SU-DHL-6 (cell line): ENCODE results near the gene PLD1.
"Not testable (repeated sequence)": the region's sequence is repeated elsewhere in the genome, so short reads cannot be mapped to it uniquely, and the experiment has no call there.

Experiments
- H2AFZ ChIP-seq: fragments of 200-600 bp; sonication (generic); 2 replicates; pipeline ENCODE4 v1.6.1; 2014; ENCODE audit warnings: low read depth, mild to moderate bottlenecking, moderate library complexity, mixed read lengths, antibody characterized with exemption, low read length; ENCODE audit not compliant: severe bottlenecking
- H3F3A ChIP-seq: fragments of 200-600 bp; shearing (Covaris generic); 2 replicates; pipeline ENCODE4 v1.6.0; 2016; ENCODE audit warnings: antibody characterized with exemption, mild to moderate bottlenecking; ENCODE audit not compliant: insufficient read depth
- H3K27ac ChIP-seq: fragments of 200-600 bp; sonication (generic); 2 replicates; pipeline ENCODE4 v1.5.1; 2016; ENCODE audit warnings: low read depth, mild to moderate bottlenecking, low read length, moderate library complexity, mixed read lengths
- H3K27me3 ChIP-seq: fragments of 200-600 bp; sonication (generic), shearing (Covaris generic); 2 replicates; pipeline ENCODE4 v1.6.0; 2014; ENCODE audit warnings: mild to moderate bottlenecking, low read length
- H3K36me3 ChIP-seq: fragments of 200-600 bp; sonication (generic); 2 replicates; pipeline ENCODE4 v1.6.1; 2014; ENCODE audit warnings: mild to moderate bottlenecking, low read length, mixed read lengths
- H3K4me2 ChIP-seq: fragments of 300-600, 200-600 bp; shearing (Covaris generic), sonication (generic); 2 replicates; pipeline ENCODE4 v1.6.0; 2014; ENCODE audit warnings: low read length, low read depth, mild to moderate bottlenecking; ENCODE audit not compliant: poor library complexity, severe bottlenecking
- H3K4me3 ChIP-seq: fragments of 200-600 bp; sonication (generic); 2 replicates; pipeline ENCODE4 v1.5.1; 2014; ENCODE audit warnings: antibody characterized with exemption, low read length, mild to moderate bottlenecking, mixed read lengths; ENCODE audit not compliant: insufficient read depth, poor library complexity, severe bottlenecking
- H3K79me2 ChIP-seq: fragments of 200-600 bp; sonication (generic); 2 replicates; pipeline ENCODE4 v1.6.1; 2014; ENCODE audit warnings: mild to moderate bottlenecking, low read length, moderate library complexity; ENCODE audit not compliant: insufficient read depth
- H3K9ac ChIP-seq: fragments of 200-600 bp; sonication (generic); 2 replicates; pipeline ENCODE4 v1.7.0; 2014; ENCODE audit warnings: mild to moderate bottlenecking, low read length
- H3K9me2 ChIP-seq: fragments of 200-600 bp; sonication (generic); replicated peaks from 2 replicates; pipeline ENCODE4 v1.6.1; 2014; ENCODE audit warnings: low read length; ENCODE audit not compliant: insufficient read depth
- H3K9me3 ChIP-seq: fragments of 200-600 bp; sonication (generic); 2 replicates; pipeline ENCODE4 v1.6.1; 2014; ENCODE audit warnings: low read length, mixed read lengths; ENCODE audit not compliant: insufficient read depth
- H4K20me1 ChIP-seq: fragments of 200-600 bp; sonication (generic); 2 replicates; pipeline ENCODE4 v1.6.1; 2014; ENCODE audit warnings: low read depth, mild to moderate bottlenecking, antibody characterized with exemption, low read length, moderate library complexity, mixed read lengths
- EZH2phosphoT487 ChIP-seq: fragments of 200-600 bp; sonication (generic), shearing (Covaris generic); conservative IDR thresholded peaks from 2 replicates; pipeline ENCODE4 v1.6.1; 2018; ENCODE audit warnings: mild to moderate bottlenecking, antibody characterized with exemption, low read length, moderate library complexity, mixed read lengths
- TF ChIP-seq, protein P1 (sequence below): fragments of 200-600 bp; sonication (generic); IDR thresholded peaks from one replicate; pipeline ENCODE4 v1.5.1; 2017; ENCODE audit warnings: antibody characterized with exemption, mild to moderate bottlenecking, low read length, moderate library complexity; ENCODE audit not compliant: insufficient read depth, poor library complexity, severe bottlenecking

Gene PLD1

DNA sequence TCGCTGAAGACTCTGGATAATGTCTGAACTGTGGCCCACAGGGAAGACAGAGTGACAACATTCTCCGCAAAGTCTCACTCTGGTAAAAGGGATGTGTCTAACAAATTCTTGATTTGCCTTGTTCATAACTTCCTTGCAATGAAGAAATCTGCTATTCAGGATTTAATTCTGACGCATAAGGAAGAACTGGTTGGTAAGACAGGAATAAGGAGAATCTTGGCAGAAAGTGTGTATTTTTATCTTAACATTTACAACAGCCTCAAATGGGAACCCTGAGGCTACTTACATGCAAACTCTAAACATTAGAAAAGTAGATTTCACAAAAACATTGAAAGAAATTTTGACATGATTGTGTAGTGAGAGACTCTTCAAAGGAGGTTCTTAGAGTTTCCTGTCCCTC, 10.8 kb upstream of the PLD1 start:
- Histone ChIP-seq H3K27ac (no peak overlapping the region), H3K4me2 (no peak overlapping the region), H3K36me3 (no peaks in the 10 kb centered on the region), H3K9me3 (no peaks in the 10 kb centered on the region), H3F3A (no peaks in the 10 kb centered on the region), H3K4me3 (no peak overlapping the region), H3K9ac (no peak overlapping the region), H2AFZ (no peak overlapping the region), H3K27me3 (no peaks in the 10 kb centered on the region), H4K20me1 (no peaks in the 10 kb centered on the region), H3K9me2 (no peaks in the 10 kb centered on the region), H3K79me2 (no peaks in the 10 kb centered on the region)
- no peak for TF ChIP-seq EZH2phosphoT487
- TF ChIP-seq, protein P1, sequence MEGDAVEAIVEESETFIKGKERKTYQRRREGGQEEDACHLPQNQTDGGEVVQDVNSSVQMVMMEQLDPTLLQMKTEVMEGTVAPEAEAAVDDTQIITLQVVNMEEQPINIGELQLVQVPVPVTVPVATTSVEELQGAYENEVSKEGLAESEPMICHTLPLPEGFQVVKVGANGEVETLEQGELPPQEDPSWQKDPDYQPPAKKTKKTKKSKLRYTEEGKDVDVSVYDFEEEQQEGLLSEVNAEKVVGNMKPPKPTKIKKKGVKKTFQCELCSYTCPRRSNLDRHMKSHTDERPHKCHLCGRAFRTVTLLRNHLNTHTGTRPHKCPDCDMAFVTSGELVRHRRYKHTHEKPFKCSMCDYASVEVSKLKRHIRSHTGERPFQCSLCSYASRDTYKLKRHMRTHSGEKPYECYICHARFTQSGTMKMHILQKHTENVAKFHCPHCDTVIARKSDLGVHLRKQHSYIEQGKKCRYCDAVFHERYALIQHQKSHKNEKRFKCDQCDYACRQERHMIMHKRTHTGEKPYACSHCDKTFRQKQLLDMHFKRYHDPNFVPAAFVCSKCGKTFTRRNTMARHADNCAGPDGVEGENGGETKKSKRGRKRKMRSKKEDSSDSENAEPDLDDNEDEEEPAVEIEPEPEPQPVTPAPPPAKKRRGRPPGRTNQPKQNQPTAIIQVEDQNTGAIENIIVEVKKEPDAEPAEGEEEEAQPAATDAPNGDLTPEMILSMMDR = no peak

DNA sequence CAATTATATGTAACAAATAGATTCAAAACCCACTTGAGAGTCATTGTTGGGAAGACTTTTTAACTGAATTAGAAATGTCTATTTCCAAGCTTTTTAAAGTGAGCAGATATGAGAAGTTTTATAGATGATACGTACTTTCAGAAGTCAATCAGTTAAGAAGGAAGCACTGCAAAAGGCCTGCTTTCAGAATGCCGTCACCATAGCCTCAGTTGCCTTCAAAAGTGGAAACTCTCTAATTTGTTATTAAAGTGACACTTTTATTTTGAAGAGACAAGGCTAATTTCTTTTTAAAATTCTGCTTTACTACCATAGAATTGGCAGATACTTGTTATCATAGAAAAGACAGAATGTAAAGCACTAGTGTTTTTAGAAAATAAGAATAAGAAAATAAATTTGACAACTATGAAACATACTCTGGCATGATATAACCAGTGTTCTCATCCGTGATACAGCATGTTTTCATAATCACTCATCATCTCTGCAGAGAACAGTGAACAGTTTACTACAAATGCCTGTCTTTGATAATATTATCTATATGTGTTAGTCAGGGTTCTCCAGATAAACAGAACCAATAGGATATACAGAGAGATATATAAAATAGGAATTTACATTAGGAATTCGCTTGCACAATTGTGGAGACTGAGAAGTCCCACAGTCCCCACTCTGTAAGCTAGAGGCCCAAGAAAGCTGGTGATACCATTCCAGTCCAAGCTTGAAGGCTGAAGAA, 7.0 kb upstream of the PLD1 start:
- no peaks in the 10 kb centered on the region for H3K27me3 ChIP-seq
- no peak for TF ChIP-seq EZH2phosphoT487
- no peaks in the 10 kb centered on the region for H3K9me3 ChIP-seq
- no peak overlapping the region for H2AFZ ChIP-seq
- H3K36me3 ChIP-seq = no peaks in the 10 kb centered on the region
- no peaks in the 10 kb centered on the region for H3F3A ChIP-seq
- H3K79me2 ChIP-seq = no peaks in the 10 kb centered on the region
- H4K20me1 ChIP-seq = no peaks in the 10 kb centered on the region
- H3K4me2 ChIP-seq = no peak overlapping the region
- no peak overlapping the region for H3K27ac ChIP-seq
- H3K9me2 ChIP-seq = no peaks in the 10 kb centered on the region
- no peak overlapping the region for H3K4me3 ChIP-seq
- no peak overlapping the region for H3K9ac ChIP-seq

DNA sequence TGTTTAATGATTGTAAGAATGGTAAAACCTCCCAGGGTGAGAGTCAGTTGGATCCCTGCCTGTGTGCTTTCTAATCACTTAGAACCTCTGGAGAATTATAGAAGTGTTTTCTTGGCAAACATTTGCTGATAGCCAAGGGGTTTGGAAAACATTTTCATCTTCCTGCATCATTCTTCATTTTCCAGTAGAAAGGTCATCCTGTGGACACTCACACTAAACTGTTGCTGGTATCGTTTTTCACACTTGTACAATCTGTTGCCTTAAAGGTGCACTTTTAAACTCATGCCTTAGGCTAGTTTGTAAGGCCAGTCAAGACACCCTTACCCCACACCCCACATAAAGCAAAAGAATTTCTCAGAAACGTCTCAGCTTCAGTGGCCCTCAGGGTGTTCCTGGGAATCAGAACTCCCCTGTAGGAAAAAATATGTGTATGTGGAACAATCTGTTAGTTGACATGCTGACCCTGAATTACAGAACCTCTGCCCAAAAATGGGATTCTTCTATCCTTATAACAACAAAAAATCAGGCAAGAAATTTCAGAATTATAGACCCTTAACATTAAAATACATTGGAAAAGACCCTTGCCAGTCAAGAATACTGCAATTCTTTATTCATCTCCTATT, 5.8 kb upstream of the PLD1 start:
- H2AFZ ChIP-seq = no peak overlapping the region
- no peaks in the 10 kb centered on the region for H4K20me1 ChIP-seq
- no peak overlapping the region for H3K9ac ChIP-seq
- no peak overlapping the region for H3K4me2 ChIP-seq
- no peaks in the 10 kb centered on the region for H3K9me2 ChIP-seq
- H3K27me3 ChIP-seq = no peaks in the 10 kb centered on the region
- no peak for TF ChIP-seq EZH2phosphoT487
- TF ChIP-seq, protein P1 = no peak
- no peaks in the 10 kb centered on the region for H3K79me2 ChIP-seq
- H3F3A ChIP-seq = no peaks in the 10 kb centered on the region
- H3K36me3 ChIP-seq = no peaks in the 10 kb centered on the region
- H3K9me3 ChIP-seq = no peaks in the 10 kb centered on the region
- no peak overlapping the region for H3K27ac ChIP-seq
- no peak overlapping the region for H3K4me3 ChIP-seq

DNA sequence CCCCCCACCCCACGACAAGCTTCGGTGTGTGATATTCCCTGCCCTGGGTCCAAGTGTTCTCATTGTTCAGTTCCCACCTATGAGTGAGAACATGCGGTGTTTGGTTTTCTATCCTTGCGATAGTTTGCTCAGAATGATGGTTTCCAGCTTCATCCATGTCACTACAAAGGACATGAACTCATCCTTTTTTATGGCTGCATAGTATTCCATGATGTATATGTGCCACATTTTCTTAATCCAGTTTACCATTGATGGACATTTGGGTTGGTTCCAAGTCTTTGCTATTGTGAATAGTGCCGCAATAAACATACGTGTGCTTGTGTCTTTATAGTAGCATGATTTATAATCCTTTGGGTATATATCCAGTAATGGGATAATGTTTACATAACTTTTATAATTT, 4.4 kb upstream of the PLD1 start:
- not testable (repeated sequence) for H3K9me3 ChIP-seq, H3K36me3 ChIP-seq, H4K20me1 ChIP-seq, H3K4me2 ChIP-seq, H3K27me3 ChIP-seq, H3K79me2 ChIP-seq, H3K4me3 ChIP-seq, H3K27ac ChIP-seq, H2AFZ ChIP-seq, H3K9ac ChIP-seq, H3F3A ChIP-seq, H3K9me2 ChIP-seq
